Activated CD8-positive, alpha-beta T cell treated with anti-CD3 and anti-CD28 coated beads for 36 hours (primary cell): Measurements from ENCODE around the gene GLCCI1. TPM values are rescaled to one million over a fixed set of nuclear protein-coding genes. Genes with fewer than 3 reads are reported as not detected.

Source experiments
- ATAC-seq: fragments of 200-7000 bp; cut with Tn5 transposase; one replicate; pipeline ENCODE4 v1.10.0; 2021; ENCODE audit warnings: mild to moderate bottlenecking, moderate library complexity
- CTCF ChIA-PET: fragments of 350-600 bp; sonication (Branson Sonifier 250); formaldehyde crosslinking; loops from one replicate; lab custom pipeline; 2021; ENCODE audit warnings: antibody characterized with exemption; lab: Charles Lee
- POLR2A ChIA-PET: fragments of 350-600 bp; sonication (Branson Sonifier 250); formaldehyde crosslinking; loops from one replicate; lab custom pipeline; 2021; ENCODE audit warnings: antibody characterized with exemption; lab: Charles Lee
- DNase-seq: peaks from one replicate; pipeline ENCODE4 v3.0.0-alpha.2; 2020
- H3K27ac Mint-ChIP-seq: one replicate; pipeline ENCODE4 v1.8.0; 2021; ENCODE audit warnings: mild to moderate bottlenecking, mixed read lengths
- H3K27me3 Mint-ChIP-seq: one replicate; pipeline ENCODE4 v1.8.0; 2021; ENCODE audit warnings: mixed read lengths
- H3K36me3 Mint-ChIP-seq: one replicate; pipeline ENCODE4 v1.8.0; 2021; ENCODE audit warnings: low read depth, mixed read lengths
- H3K4me1 Mint-ChIP-seq: one replicate; pipeline ENCODE4 v1.8.0; 2021; ENCODE audit warnings: low read depth, mixed read lengths
- H3K4me3 Mint-ChIP-seq: one replicate; pipeline ENCODE4 v1.8.0; 2021; ENCODE audit warnings: mild to moderate bottlenecking, moderate library complexity, mixed read lengths
- H3K9me3 Mint-ChIP-seq: one replicate; pipeline ENCODE4 v1.8.0; 2021; ENCODE audit warnings: mixed read lengths
- CTCF ChIP-seq: fragments of 200-600 bp; IDR thresholded peaks from one replicate; pipeline ENCODE4 v1.8.0; 2022; ENCODE audit warnings: antibody characterized with exemption, mild to moderate bottlenecking
- intact Hi-C: fragments of 100-400 bp; cut with micrococcal nuclease; formaldehyde crosslinking; loops from one replicate; pipeline ENCODE4 v1.10.0; 2022
- total RNA-seq, 2 experiments: library from RNA; stranded (reverse); gene quantifications; one replicate each; pipeline ENCODE4 v1.2.3, GENCODE V29; 2021

GLCCI1 gene
- total RNA-seq, 2 experiments from 2014 or later: 11.3 to 13.0 TPM

- peaks cover 68% of the 10 kb centered on the region for H3K4me1 Mint-ChIP-seq
- H3K27ac Mint-ChIP-seq: no peak overlapping the region
- intact Hi-C loops: no loop called here
- no peaks in the 10 kb centered on the region for H3K27me3 Mint-ChIP-seq
- no peak for DNase-seq
- CTCF ChIA-PET: interaction anchor here (1.1 to 1.6 kb wide), 4 partner anchors 10 to 211 kb away, joined by 3 to 8 read pairs (median 3); no protein-coding TSS in a partner anchor
- H3K4me3 Mint-ChIP-seq: no peak overlapping the region
- H3K9me3 Mint-ChIP-seq: no peaks in the 10 kb centered on the region
- no peak for TF ChIP-seq CTCF
- ATAC-seq: no peak
- H3K36me3 Mint-ChIP-seq: peaks cover 5% of the 10 kb centered on the region
- POLR2A ChIA-PET: no interaction called here
Measured at GRCh38 chr7:7976677-7977076, 8.1 kb downstream of the GLCCI1 start.

- H3K9me3 Mint-ChIP-seq: no peaks in the 10 kb centered on the region
- ATAC-seq (no peak), DNase-seq (no peak)
- CTCF ChIA-PET: interaction anchor here (0.7 to 1.4 kb wide), 3 partner anchors 56 to 297 kb away, joined by 3 to 4 read pairs (median 3); no protein-coding TSS in a partner anchor
- peaks cover 5% of the 10 kb centered on the region for H3K36me3 Mint-ChIP-seq
- H3K27me3 Mint-ChIP-seq: no peaks in the 10 kb centered on the region
- TF ChIP-seq CTCF: no peak
- POLR2A ChIA-PET: no interaction called here
- H3K27ac Mint-ChIP-seq: no peak overlapping the region
- H3K4me1 Mint-ChIP-seq: peaks cover 76% of the 10 kb centered on the region
- H3K4me3 Mint-ChIP-seq: no peak overlapping the region
- intact Hi-C loops: no loop called here
Measured at GRCh38 chr7:7977774-7978173, 9.2 kb downstream of the GLCCI1 start.

DNA sequence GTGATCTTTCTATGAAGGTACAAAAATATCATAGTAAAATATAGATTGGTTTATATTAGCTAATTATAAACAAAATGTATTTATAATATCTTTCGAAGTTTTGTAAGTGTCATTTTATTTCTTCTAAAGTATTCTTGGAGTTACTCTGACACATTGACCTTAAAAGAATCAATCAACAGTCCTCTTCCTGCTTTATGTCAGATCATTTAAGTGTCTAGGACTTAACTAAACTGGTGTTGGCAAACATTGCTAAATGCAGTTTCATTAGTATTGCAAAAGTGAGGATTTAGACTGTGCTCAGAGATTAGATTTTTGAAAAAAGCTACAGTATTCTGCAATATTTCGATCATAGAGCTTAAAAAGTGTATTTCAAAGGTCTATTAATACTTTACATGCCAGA is 10.3 kb downstream of the GLCCI1 start:
- H3K36me3 Mint-ChIP-seq: peaks cover 5% of the 10 kb centered on the region
- no peaks in the 10 kb centered on the region for H3K9me3 Mint-ChIP-seq
- no peak overlapping the region for H3K4me3 Mint-ChIP-seq
- no peaks in the 10 kb centered on the region for H3K27me3 Mint-ChIP-seq
- H3K27ac Mint-ChIP-seq: no peak overlapping the region
- ATAC-seq (no peak), DNase-seq (no peak)
- H3K4me1 Mint-ChIP-seq: peaks cover 72% of the 10 kb centered on the region
- no peak for TF ChIP-seq CTCF
- ChIA-PET CTCF (interaction anchor here (0.9 kb wide), 1 partner anchor 211 kb away, joined by 3 read pairs; no protein-coding TSS in a partner anchor), POLR2A (no interaction called here)
- intact Hi-C loops: no loop called here

DNA sequence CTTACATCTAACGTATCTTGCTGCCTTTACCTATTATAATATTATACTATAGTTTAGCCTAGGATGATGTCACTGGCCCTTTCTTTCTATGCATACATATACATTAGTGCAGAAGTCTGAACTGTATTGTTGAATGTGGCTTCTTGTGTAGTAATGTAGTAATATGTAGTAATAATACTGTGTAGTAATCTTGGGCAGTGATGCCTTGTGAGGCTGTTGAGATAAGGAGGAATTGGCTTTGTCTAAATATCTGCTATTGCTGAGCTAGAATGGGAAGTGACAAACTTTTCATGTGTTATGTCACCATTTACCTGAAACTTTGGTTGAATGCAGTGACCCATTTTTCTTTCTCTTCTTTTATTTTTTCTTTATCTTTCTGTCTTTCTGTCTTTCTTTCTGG is 11.0 kb downstream of the GLCCI1 start:
- Mint-ChIP-seq H3K4me3 (no peak overlapping the region), H3K9me3 (no peaks in the 10 kb centered on the region), H3K27ac (peak overlapping the region; percentile 32), H3K36me3 (peaks cover 5% of the 10 kb centered on the region), H3K4me1 (peaks cover 68% of the 10 kb centered on the region), H3K27me3 (no peaks in the 10 kb centered on the region)
- intact Hi-C loops: no loop called here
- CTCF ChIA-PET: interaction anchor here (0.9 kb wide), 1 partner anchor 211 kb away, joined by 3 read pairs; no protein-coding TSS in a partner anchor
- no peak for TF ChIP-seq CTCF
- DNase-seq: no peak
- POLR2A ChIA-PET: interaction anchor here (1.7 kb wide), 1 partner anchor 10 kb away, joined by 5 read pairs; no protein-coding TSS in a partner anchor
- no peak for ATAC-seq

- H3K4me1 Mint-ChIP-seq: peaks cover 67% of the 10 kb centered on the region
Measured at GRCh38 chr7:7980134-7980533, 11.5 kb downstream of the GLCCI1 start.

More at GRCh38 chr7:7980134-7980533, 11.5 kb downstream of the GLCCI1 start:
- DNase-seq (no peak), ATAC-seq (no peak)
- intact Hi-C loops: no loop called here
- H3K36me3 Mint-ChIP-seq: peaks cover 5% of the 10 kb centered on the region
- POLR2A ChIA-PET: interaction anchor here (1.7 kb wide), 1 partner anchor 10 kb away, joined by 5 read pairs; no protein-coding TSS in a partner anchor
- H3K27me3 Mint-ChIP-seq: no peaks in the 10 kb centered on the region
- CTCF ChIA-PET: no interaction called here
- no peaks in the 10 kb centered on the region for H3K9me3 Mint-ChIP-seq
- H3K27ac Mint-ChIP-seq: no peak overlapping the region
- no peak overlapping the region for H3K4me3 Mint-ChIP-seq
- TF ChIP-seq CTCF: no peak
